OCI-LY7 (cell line): ENCODE measurements around the gene PIGM. TPM values are rescaled to one million over a fixed set of nuclear protein-coding genes. Genes with fewer than 3 reads are reported as not detected.
"Not testable (repeated sequence)": the region's sequence is repeated elsewhere in the genome, so short reads cannot be mapped to it uniquely, and the experiment has no call there.

Experiments
- BruUV-seq: library from RNA; stranded (reverse); fragments of 400-500 nt; replicated peaks from 2 replicates; lab custom pipeline; 2021; lab: Mats Ljungman, UMichigan
- CTCF ChIA-PET: fragments of 300-600 bp; sonication (Branson Sonifier 250); formaldehyde crosslinking; loops from one replicate; lab custom pipeline; 2022; ENCODE audit warnings: antibody characterized with exemption; ENCODE audit not compliant: unreplicated experiment; lab: Charles Lee
- POLR2A ChIA-PET: fragments of 300-600 bp; sonication (Branson Sonifier 250); formaldehyde crosslinking; loops from one replicate; lab custom pipeline; 2022; ENCODE audit warnings: antibody characterized with exemption; lab: Charles Lee
- DNase-seq: peaks from one replicate; pipeline ENCODE4 v3.0.0-alpha.2; 2015; ENCODE audit warnings: low spot score
- H2AFZ ChIP-seq: fragments of 200-600 bp; sonication (generic), shearing (Covaris generic); 2 replicates; pipeline ENCODE4 v1.6.1; 2014; ENCODE audit warnings: mild to moderate bottlenecking, antibody characterized with exemption, low read length, moderate library complexity
- H3K27ac ChIP-seq: fragments of 200-600 bp; sonication (generic); 2 replicates; pipeline ENCODE4 v1.5.1; 2014; ENCODE audit warnings: mixed run types, low read depth, mild to moderate bottlenecking, moderate library complexity, low read length, inconsistent platforms; ENCODE audit not compliant: poor library complexity, severe bottlenecking
- H3K36me3 ChIP-seq: fragments of 200-600 bp; sonication (generic); 2 replicates; pipeline ENCODE4 v1.6.1; 2014; ENCODE audit warnings: mild to moderate bottlenecking, antibody characterized with exemption, low read length, moderate library complexity, mixed read lengths; ENCODE audit not compliant: insufficient read depth
- H3K4me1 ChIP-seq: fragments of 200-600 bp; sonication (generic); 2 replicates; pipeline ENCODE4 v1.5.1; 2014; ENCODE audit warnings: mild to moderate bottlenecking, low read length; ENCODE audit not compliant: insufficient read depth, poor library complexity, severe bottlenecking
- H3K4me2 ChIP-seq: fragments of 200-600 bp; sonication (generic); 2 replicates; pipeline ENCODE4 v1.6.1; 2014; ENCODE audit warnings: mild to moderate bottlenecking, low read length
- H3K4me3 ChIP-seq: fragments of 200-600 bp; sonication (generic); 2 replicates; pipeline ENCODE4 v1.5.1; 2014; ENCODE audit warnings: mild to moderate bottlenecking, low read depth, low read length; ENCODE audit not compliant: poor library complexity, severe bottlenecking
- H3K79me2 ChIP-seq: fragments of 200-600 bp; sonication (generic); 2 replicates; pipeline ENCODE4 v1.6.1; 2016; ENCODE audit warnings: low read depth, mild to moderate bottlenecking, low read length, moderate library complexity, mixed read lengths; ENCODE audit not compliant: insufficient read depth
- H3K9me2 ChIP-seq: fragments of 200-600 bp; sonication (generic); 2 replicates; pipeline ENCODE4 v1.6.1; 2016; ENCODE audit warnings: mild to moderate bottlenecking, low read length, mixed read lengths; ENCODE audit not compliant: insufficient read depth
- H3K9me3 ChIP-seq: fragments of 200-600 bp; sonication (generic); 2 replicates; pipeline ENCODE4 v1.6.1; 2014; ENCODE audit warnings: mild to moderate bottlenecking, mixed run types, low read length, mixed read lengths
- H4K20me1 ChIP-seq: fragments of 200-600 bp; sonication (generic); 2 replicates; pipeline ENCODE4 v1.6.1; 2014; ENCODE audit warnings: mild to moderate bottlenecking, antibody characterized with exemption, low read length, moderate library complexity, mixed read lengths; ENCODE audit not compliant: insufficient read depth
- EZH2phosphoT487 ChIP-seq: fragments of 200-600 bp; sonication (generic); IDR thresholded peaks from 2 replicates; pipeline ENCODE4 v1.6.1; 2018; ENCODE audit warnings: low read depth, borderline replicate concordance, mild to moderate bottlenecking, mixed run types, antibody characterized with exemption, low read length, moderate library complexity, mixed read lengths
- intact Hi-C: fragments of 100-400 bp; cut with micrococcal nuclease; formaldehyde crosslinking; loops from one replicate; pipeline ENCODE4 v1.10.0; 2022; ENCODE audit not compliant: unreplicated experiment
- total RNA-seq, 2 experiments: library from RNA; depleted of rRNA in 1 of 2; stranded (reverse); fragments of >200 nt in 1 of 2; shearing (Covaris generic) in 1 of 2; gene quantifications; 2 replicates each; pipeline ENCODE4 v1.2.3, GENCODE V29; 2014 to 2022
- TF ChIP-seq, protein P1 (sequence below): fragments of 200-600 bp; sonication (generic); conservative IDR thresholded peaks from 2 replicates; pipeline ENCODE4 v1.5.1; 2014; ENCODE audit warnings: mild to moderate bottlenecking, antibody characterized with exemption, low read length, moderate library complexity, mixed read lengths

Gene PIGM
- total RNA-seq, 2 experiments from 2014 or later: 4.2 to 5.1 TPM

DNA sequence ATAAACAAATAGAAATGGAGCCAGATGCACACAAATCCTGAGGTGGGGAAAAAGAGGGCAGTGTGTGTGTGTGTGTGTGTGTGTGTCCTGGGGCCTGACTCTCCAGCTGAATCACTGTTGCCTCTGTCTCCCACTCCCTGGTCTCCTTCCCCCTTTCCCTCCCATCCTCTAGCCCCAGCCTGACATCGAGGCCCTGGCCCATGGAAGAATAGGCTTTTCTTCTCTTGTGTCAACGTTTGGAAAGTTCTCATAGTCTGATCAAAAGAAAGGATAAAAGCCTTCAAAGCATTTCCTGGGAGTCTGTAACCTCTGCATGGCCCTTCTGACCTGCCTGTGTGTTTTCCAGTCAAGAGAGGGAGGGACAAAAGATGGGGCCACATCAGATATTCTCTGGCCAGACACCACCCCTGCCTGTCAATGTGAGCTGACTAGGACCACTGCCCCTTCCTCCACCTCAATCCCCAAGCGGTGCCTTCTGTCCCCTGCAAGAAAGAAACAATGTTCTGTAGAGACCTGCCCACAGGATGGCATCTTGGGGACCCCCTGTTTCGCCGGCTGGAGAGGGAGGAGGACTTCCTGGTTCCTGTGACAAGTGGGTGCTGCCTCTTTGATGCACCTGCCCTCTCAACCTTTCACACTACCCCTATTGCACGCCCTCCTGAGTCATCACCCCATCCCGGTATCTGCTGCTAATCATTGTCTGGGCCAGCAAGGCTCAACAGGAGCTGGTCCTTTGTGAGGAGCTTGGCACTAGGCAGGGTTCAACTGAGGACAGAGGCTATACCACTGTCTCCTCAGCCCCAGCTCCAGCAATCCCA is 22.0 kb upstream of the PIGM start:
- BruUV-seq: no TSS peak
- intact Hi-C loops: no loop called here
- Histone ChIP-seq H2AFZ (no peak overlapping the region), H3K4me1 (no peaks in the 10 kb centered on the region), H3K27ac (no peak overlapping the region), H3K4me3 (no peak overlapping the region), H3K36me3 (no peaks in the 10 kb centered on the region), H3K4me2 (no peak overlapping the region), H3K79me2 (no peaks in the 10 kb centered on the region), H3K9me2 (no peaks in the 10 kb centered on the region), H3K9me3 (no peaks in the 10 kb centered on the region), H4K20me1 (no peaks in the 10 kb centered on the region)
- no peak for TF ChIP-seq EZH2phosphoT487
- TF ChIP-seq, protein P1, sequence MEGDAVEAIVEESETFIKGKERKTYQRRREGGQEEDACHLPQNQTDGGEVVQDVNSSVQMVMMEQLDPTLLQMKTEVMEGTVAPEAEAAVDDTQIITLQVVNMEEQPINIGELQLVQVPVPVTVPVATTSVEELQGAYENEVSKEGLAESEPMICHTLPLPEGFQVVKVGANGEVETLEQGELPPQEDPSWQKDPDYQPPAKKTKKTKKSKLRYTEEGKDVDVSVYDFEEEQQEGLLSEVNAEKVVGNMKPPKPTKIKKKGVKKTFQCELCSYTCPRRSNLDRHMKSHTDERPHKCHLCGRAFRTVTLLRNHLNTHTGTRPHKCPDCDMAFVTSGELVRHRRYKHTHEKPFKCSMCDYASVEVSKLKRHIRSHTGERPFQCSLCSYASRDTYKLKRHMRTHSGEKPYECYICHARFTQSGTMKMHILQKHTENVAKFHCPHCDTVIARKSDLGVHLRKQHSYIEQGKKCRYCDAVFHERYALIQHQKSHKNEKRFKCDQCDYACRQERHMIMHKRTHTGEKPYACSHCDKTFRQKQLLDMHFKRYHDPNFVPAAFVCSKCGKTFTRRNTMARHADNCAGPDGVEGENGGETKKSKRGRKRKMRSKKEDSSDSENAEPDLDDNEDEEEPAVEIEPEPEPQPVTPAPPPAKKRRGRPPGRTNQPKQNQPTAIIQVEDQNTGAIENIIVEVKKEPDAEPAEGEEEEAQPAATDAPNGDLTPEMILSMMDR: no peak
- DNase-seq: no peak
- CTCF ChIA-PET: no interaction called here
- POLR2A ChIA-PET: no interaction called here

DNA sequence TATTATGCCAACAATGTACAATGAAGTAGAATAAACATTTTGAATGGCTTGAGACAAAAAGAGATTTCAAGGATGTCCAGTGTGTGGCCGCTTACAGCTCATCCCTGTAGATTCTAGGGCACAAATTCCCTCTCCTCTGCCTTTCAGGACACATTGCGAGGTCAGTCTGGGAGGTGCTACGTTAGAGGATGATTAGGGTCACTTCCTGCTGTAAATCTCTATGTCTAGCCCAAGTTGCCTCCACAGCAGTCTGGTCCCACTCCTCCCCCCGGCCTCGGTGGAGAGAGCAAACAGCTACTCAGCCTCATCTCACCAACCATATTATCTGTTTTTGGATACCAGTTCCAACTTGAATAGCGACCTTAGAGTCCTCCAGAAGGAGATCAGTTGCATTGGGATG is 21.1 kb upstream of the PIGM start:
- H3K27ac ChIP-seq: no peak overlapping the region
- no peaks in the 10 kb centered on the region for H4K20me1 ChIP-seq
- intact Hi-C loops: no loop called here
- no peak for DNase-seq
- no peak for TF ChIP-seq EZH2phosphoT487
- TF ChIP-seq, protein P1: no peak
- BruUV-seq: no TSS peak
- H3K4me1 ChIP-seq: peaks cover 2% of the 10 kb centered on the region
- ChIA-PET POLR2A (no interaction called here), CTCF (no interaction called here)
- no peak overlapping the region for H3K4me2 ChIP-seq
- no peaks in the 10 kb centered on the region for H3K9me2 ChIP-seq
- H3K4me3 ChIP-seq: no peak overlapping the region
- H3K36me3 ChIP-seq: no peaks in the 10 kb centered on the region
- H3K9me3 ChIP-seq: no peaks in the 10 kb centered on the region
- no peaks in the 10 kb centered on the region for H3K79me2 ChIP-seq
- H2AFZ ChIP-seq: no peak overlapping the region

DNA sequence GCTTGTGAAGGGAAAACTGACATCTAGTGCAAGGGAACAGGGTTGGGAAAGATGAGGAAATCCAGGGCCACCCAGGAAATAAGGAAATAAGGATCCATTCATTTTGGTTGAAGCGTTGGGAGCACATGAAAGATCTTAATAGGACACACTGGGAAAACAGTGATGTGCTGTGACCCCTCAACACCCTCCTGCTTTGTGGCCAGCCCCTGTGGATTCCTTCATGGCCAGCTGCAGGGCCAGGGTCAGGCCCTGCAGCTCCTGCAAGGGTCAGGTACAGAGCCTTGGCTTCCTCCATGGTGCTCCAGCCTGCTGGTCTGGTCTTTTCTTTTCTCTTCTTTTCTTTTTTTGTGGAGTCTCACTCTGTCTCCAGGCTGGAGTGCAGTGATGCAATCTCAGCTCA is 18.8 kb upstream of the PIGM start:
- no peaks in the 10 kb centered on the region for H4K20me1 ChIP-seq
- ChIA-PET CTCF (no interaction called here), POLR2A (no interaction called here)
- no peak for DNase-seq
- H3K4me3 ChIP-seq: no peak overlapping the region
- H3K4me1 ChIP-seq: peaks cover 18% of the 10 kb centered on the region
- intact Hi-C loops: no loop called here
- TF ChIP-seq, protein P1: no peak
- no peak for TF ChIP-seq EZH2phosphoT487
- H2AFZ ChIP-seq: no peak overlapping the region
- H3K4me2 ChIP-seq: no peak overlapping the region
- no peaks in the 10 kb centered on the region for H3K79me2 ChIP-seq
- BruUV-seq: no TSS peak
- no peak overlapping the region for H3K27ac ChIP-seq
- no peaks in the 10 kb centered on the region for H3K36me3 ChIP-seq
- no peaks in the 10 kb centered on the region for H3K9me3 ChIP-seq
- no peaks in the 10 kb centered on the region for H3K9me2 ChIP-seq

DNA sequence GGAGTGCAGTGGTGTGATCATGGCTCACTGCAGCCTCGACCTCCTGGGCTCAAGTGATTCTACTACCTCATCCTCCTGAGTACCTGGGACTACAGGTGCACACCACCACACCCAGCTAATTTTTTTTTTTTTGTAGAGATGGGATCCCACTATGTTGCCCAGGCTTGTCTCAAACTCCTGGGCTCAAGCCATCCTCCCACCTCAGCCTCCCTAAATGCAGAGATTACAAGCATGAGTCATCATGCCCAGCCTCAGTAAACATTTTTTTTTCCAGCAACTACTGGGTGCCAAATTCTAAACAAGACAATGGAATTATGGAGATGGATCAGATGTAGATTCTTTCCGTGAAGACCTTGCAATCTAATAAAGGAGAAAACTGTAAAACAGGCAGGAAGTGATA is 18.4 kb upstream of the PIGM start:
- DNase-seq, CTCF ChIA-PET, BruUV-seq, H3K9me2 ChIP-seq, H3K4me2 ChIP-seq, H2AFZ ChIP-seq, H3K4me3 ChIP-seq, H3K27ac ChIP-seq, H3K9me3 ChIP-seq, POLR2A ChIA-PET, H3K79me2 ChIP-seq, intact Hi-C loops, H4K20me1 ChIP-seq, H3K36me3 ChIP-seq: not testable (repeated sequence)
- H3K4me1 ChIP-seq: peaks cover 18% of the 10 kb centered on the region
